Suppressor macrophage (primary cell): ENCODE results near the gene CST7.
"Not testable (repeated sequence)": the region's sequence is repeated elsewhere in the genome, so short reads cannot be mapped to it uniquely, and the experiment has no call there.

Experiments
- DNase-seq, 4 experiments: peaks; one replicate each; pipeline ENCODE4 v3.0.0-alpha.2; 2020 to 2022

The CST7 gene

GRCh38 chr20:24929867-24930723 is 19.0 kb upstream of the CST7 start:
- DNase-seq, result not testable (repeated sequence)

GRCh38 chr20:24930724-24931688 is 18.1 kb upstream of the CST7 start:
- not testable (repeated sequence) for DNase-seq

GRCh38 chr20:24931893-24932292 is 17.2 kb upstream of the CST7 start:
- DNase-seq, result peak in 3 of 4 experiments; percentile 43 to 58 (median 51)

GRCh38 chr20:24933266-24933908 is 15.7 kb upstream of the CST7 start:
- no peak for DNase-seq

GRCh38 chr20:24934101-24934661 is 14.9 kb upstream of the CST7 start:
- DNase-seq, result no peak

- DNase-seq, result no peak
Measured at GRCh38 chr20:24934716-24935115, 14.4 kb upstream of the CST7 start.

- no peak for DNase-seq
Measured at GRCh38 chr20:24935140-24935539, 13.9 kb upstream of the CST7 start.

GRCh38 chr20:24935766-24936525 is 13.1 kb upstream of the CST7 start:
- DNase-seq, result peak; percentile 23 to 60 (median 57)

- DNase-seq, result no peak
Measured at GRCh38 chr20:24936526-24937407, 12.3 kb upstream of the CST7 start.

- no peak for DNase-seq
Measured at GRCh38 chr20:24937579-24937978, 11.5 kb upstream of the CST7 start.

GRCh38 chr20:24938498-24938897 is 10.6 kb upstream of the CST7 start:
- no peak for DNase-seq

GRCh38 chr20:24939036-24939435 is 10.0 kb upstream of the CST7 start:
- no peak for DNase-seq

GRCh38 chr20:24942679-24943078 is 6.4 kb upstream of the CST7 start:
- no peak for DNase-seq

GRCh38 chr20:24943196-24943595 is 5.9 kb upstream of the CST7 start:
- no peak for DNase-seq

- DNase-seq, result no peak
Measured at GRCh38 chr20:24943731-24944130, 5.3 kb upstream of the CST7 start.

GRCh38 chr20:24946376-24946775 is 2.7 kb upstream of the CST7 start:
- DNase-seq, result not testable (repeated sequence)

GRCh38 chr20:24948396-24948938 is 602 bp upstream of the CST7 start:
- DNase-seq, result not testable (repeated sequence)

GRCh38 chr20:24949756-24950127 is 673 bp downstream of the CST7 start:
- peak in 1 of 4 experiments; percentile 33 for DNase-seq

- no peak for DNase-seq
Measured at GRCh38 chr20:24950128-24950835, 1.2 kb downstream of the CST7 start.
